Measurements from ENCODE around the gene NYAP2.

NYAP2 gene

GRCh38 chr2:225512469-225512868 is 113.0 kb downstream of the NYAP2 start:
- no peaks in the 10 kb centered on the region for H3F3A ChIP-seq (ENCODE audit: insufficient read depth, low read length)
- H3K4me3 ChIP-seq (ENCODE audit: low read depth, low read length, poor library complexity, severe bottlenecking) = no peak overlapping the region
- no peak overlapping the region for H3K27ac ChIP-seq (ENCODE audit: low read depth, low read length, poor library complexity, severe bottlenecking)
- no peak overlapping the region for H3K4me2 ChIP-seq (ENCODE audit: low read length)
- no peaks in the 10 kb centered on the region for H3K79me2 ChIP-seq (ENCODE audit: insufficient read depth, low read length)
- no peaks in the 10 kb centered on the region for H3K9me2 ChIP-seq (ENCODE audit: low read depth, low read length)
- H3K9me3 ChIP-seq (ENCODE audit: low read length) = no peaks in the 10 kb centered on the region
- H3K27me3 ChIP-seq (ENCODE audit: insufficient read depth, low read length) = no peaks in the 10 kb centered on the region
- no peak overlapping the region for H2AFZ ChIP-seq (ENCODE audit: low read length)
- H3K9ac ChIP-seq (ENCODE audit: low read length) = no peak overlapping the region
- H3K36me3 ChIP-seq (ENCODE audit: insufficient read depth, low read length) = no peaks in the 10 kb centered on the region
- TF ChIP-seq CTCF (IDR thresholded peaks at IDR 0.05; ENCODE audit: low read length) (no peak), EZH2 (IDR thresholded peaks at IDR 0.05; ENCODE audit: borderline replicate concordance, low read length) (no peak)
- H3K4me1 ChIP-seq (ENCODE audit: insufficient read depth, low read length, severe bottlenecking) = no peaks in the 10 kb centered on the region
- no peaks in the 10 kb centered on the region for H4K20me1 ChIP-seq (ENCODE audit: insufficient read depth, low read length)

- no peaks in the 10 kb centered on the region for H3K9me2 ChIP-seq (ENCODE audit: low read depth, low read length)
- H3K9me3 ChIP-seq (ENCODE audit: low read length) = no peaks in the 10 kb centered on the region
- no peaks in the 10 kb centered on the region for H3K36me3 ChIP-seq (ENCODE audit: insufficient read depth, low read length)
- H3K27me3 ChIP-seq (ENCODE audit: insufficient read depth, low read length) = no peaks in the 10 kb centered on the region
- no peak overlapping the region for H3K4me3 ChIP-seq (ENCODE audit: low read depth, low read length, poor library complexity, severe bottlenecking)
- TF ChIP-seq CTCF (IDR thresholded peaks at IDR 0.05; ENCODE audit: low read length) = no peak
- no peak for TF ChIP-seq EZH2 (IDR thresholded peaks at IDR 0.05; ENCODE audit: borderline replicate concordance, low read length)
- H3K4me2 ChIP-seq (ENCODE audit: low read length) = no peak overlapping the region
- H4K20me1 ChIP-seq (ENCODE audit: insufficient read depth, low read length) = no peaks in the 10 kb centered on the region
- no peaks in the 10 kb centered on the region for H3K79me2 ChIP-seq (ENCODE audit: insufficient read depth, low read length)
- no peak overlapping the region for H2AFZ ChIP-seq (ENCODE audit: low read length)
- no peaks in the 10 kb centered on the region for H3K4me1 ChIP-seq (ENCODE audit: insufficient read depth, low read length, severe bottlenecking)
- no peak overlapping the region for H3K9ac ChIP-seq (ENCODE audit: low read length)
- H3F3A ChIP-seq (ENCODE audit: insufficient read depth, low read length) = no peaks in the 10 kb centered on the region
- H3K27ac ChIP-seq (ENCODE audit: low read depth, low read length, poor library complexity, severe bottlenecking) = no peak overlapping the region
These were observed 113.5 kb downstream of the NYAP2 start for GRCh38 chr2:225512876-225513540.

GRCh38 chr2:225515033-225515432 is 115.5 kb downstream of the NYAP2 start:
- no peak for TF ChIP-seq EZH2 (IDR thresholded peaks at IDR 0.05; ENCODE audit: borderline replicate concordance, low read length)
- TF ChIP-seq CTCF (IDR thresholded peaks at IDR 0.05; ENCODE audit: low read length) = no peak
- H3K9me2 ChIP-seq (ENCODE audit: low read depth, low read length) = no peaks in the 10 kb centered on the region
- no peaks in the 10 kb centered on the region for H3K4me1 ChIP-seq (ENCODE audit: insufficient read depth, low read length, severe bottlenecking)
- no peaks in the 10 kb centered on the region for H4K20me1 ChIP-seq (ENCODE audit: insufficient read depth, low read length)
- no peaks in the 10 kb centered on the region for H3K79me2 ChIP-seq (ENCODE audit: insufficient read depth, low read length)
- H2AFZ ChIP-seq (ENCODE audit: low read length) = no peak overlapping the region
- no peak overlapping the region for H3K4me2 ChIP-seq (ENCODE audit: low read length)
- no peaks in the 10 kb centered on the region for H3K9me3 ChIP-seq (ENCODE audit: low read length)
- no peaks in the 10 kb centered on the region for H3F3A ChIP-seq (ENCODE audit: insufficient read depth, low read length)
- H3K27ac ChIP-seq (ENCODE audit: low read depth, low read length, poor library complexity, severe bottlenecking) = no peak overlapping the region
- no peaks in the 10 kb centered on the region for H3K27me3 ChIP-seq (ENCODE audit: insufficient read depth, low read length)
- no peak overlapping the region for H3K9ac ChIP-seq (ENCODE audit: low read length)
- H3K4me3 ChIP-seq (ENCODE audit: low read depth, low read length, poor library complexity, severe bottlenecking) = no peak overlapping the region
- H3K36me3 ChIP-seq (ENCODE audit: insufficient read depth, low read length) = no peaks in the 10 kb centered on the region
